Adrenal gland (tissue), 12 donors: ENCODE results near the gene COL15A1. TPM values are rescaled to one million over a fixed set of nuclear protein-coding genes. Genes with fewer than 3 reads are reported as not detected.

Experiments used
- DNase-seq, 7 donors: peaks; one replicate each; pipeline ENCODE4 v3.0.0-alpha.2; 2019 to 2020
- H3K27ac ChIP-seq, 5 donors: fragments of 200-600 bp; sonication (generic) in 4 of 5; 1 replicate in 3 of 5; 2 replicates in 2 of 5; pipeline versions ENCODE4 v1.5.1 to v1.8.0; 2016 to 2020; ENCODE audit warnings: mild to moderate bottlenecking in 1 of 5
- H3K27me3 ChIP-seq: fragments of 200-600 bp; 2 replicates; pipeline ENCODE4 v1.8.0; 2021
- H3K36me3 ChIP-seq, 2 donors: fragments of 200-600 bp; replicated peaks in 1 of 2; 1 replicate in 1 of 2; 2 replicates in 1 of 2; pipeline versions ENCODE4 v1.5.1 to v1.8.0; 2018 to 2022
- H3K4me1 ChIP-seq, 2 donors: fragments of 200-600 bp; replicated peaks in 1 of 2; 1 replicate in 1 of 2; 2 replicates in 1 of 2; pipeline versions ENCODE4 v1.5.1 to v1.8.0; 2018 to 2021
- H3K4me3 ChIP-seq, 4 donors: fragments of 200-600 bp; sonication (generic) in 3 of 4; one replicate each; pipeline ENCODE4 v1.5.1; 2016 to 2018
- H3K9me3 ChIP-seq, 3 donors: fragments of 200-600 bp; sonication (generic) in 1 of 3; replicated peaks in 1 of 3; 1 replicate in 2 of 3; 2 replicates in 1 of 3; pipeline versions ENCODE4 v1.5.1 to v1.8.0; 2016 to 2021
- CTCF ChIP-seq, 6 experiments: fragments of 450-650 bp in 4 of 6; fragments of 200-600 bp in 2 of 6; sonication (generic) in 1 of 6; IDR thresholded peaks; 1 replicate in 5 of 6; 2 replicates in 1 of 6; pipeline versions ENCODE4 v1.5.1 to v1.8.0; 2016 to 2021; ENCODE audit warnings: antibody characterized with exemption in 6 of 6, mild to moderate bottlenecking in 2 of 6, moderate library complexity in 1 of 6
- POLR2A ChIP-seq, 2 donors: fragments of 450-650 bp; IDR thresholded peaks; one replicate each; pipeline ENCODE4 v1.6.1; 2017; ENCODE audit warnings: antibody characterized with exemption in 2 of 2, mild to moderate bottlenecking in 2 of 2, moderate library complexity in 1 of 2
- WGBS, 4 donors: extraction: QIAGEN DNeasy Blood & Tissue Kit in 2 of 4; methylation state at CpG; one replicate each; pipeline versions ENCODE4 v1.1.5 to v1.1.7; 2013 to 2017; 5-methylcytosine and 5-hydroxymethylcytosine counted together
- intact Hi-C, 2 donors: fragments of 100-400 bp; cut with DNase I; formaldehyde crosslinking; loops; one replicate each; pipeline versions ENCODE4 v1.14.1 to v1.15.0; 2022 to 2023
- polyA plus RNA-seq, 3 donors: library from polyadenylated mRNA; stranded (reverse); fragments of 200-250 nt in 2 of 3; fragments of 350-450 nt in 1 of 3; fragmentation: Illumina TruSeq in 1 of 3; extraction: RNeasy Lipid Tissue Mini Kit (QIAGEN cat#74804) in 1 of 3; gene quantifications; one replicate each; pipeline ENCODE4 v1.2.3, GENCODE V29; 2013 to 2014
- total RNA-seq, 9 donors: library from RNA; depleted of rRNA in 4 of 9; stranded (reverse); fragments of >200 nt in 4 of 9; fragments of 120-200 nt in 1 of 9; fragmentation: NEBNext Ultra II Directional in 1 of 9; extraction: Animal tissue kit (Norgen Biotek cat#: 25700) in 1 of 9; gene quantifications; one replicate each; pipeline versions ENCODE4 v1.1.0 to v1.2.4, GENCODE V29; 2013 to 2023
- donor health status: healthy with polysubstance abuse.
- donor health status: Bipolar disorder and iron deficiency.
- donor health status: DM: yes; HTN: yes; CAD: no.
- donor health status: DM: no; HTN: no; CAD: no.
- donor health status: DM: no; HTN: no; CAD: no.
- donor health status: DM: yes; HTN: yes; CAD: no.

Gene COL15A1
- total and polyA plus RNA-seq, 12 donors: 34.8 to 320 (median 101) TPM

GRCh38 chr9:99118782-99119466 is 175.2 kb downstream of the COL15A1 start:
- WGBS, 4 donors: 78 to 93% (median 82%) methylated on average over 7 of the region's 7 CpGs
- H3K27me3 ChIP-seq: no peaks in the 10 kb centered on the region
- intact Hi-C loops: no loop called here

GRCh38 chr9:99119976-99120655 is 176.4 kb downstream of the COL15A1 start:
- H3K9me3 ChIP-seq: no peaks in the 10 kb centered on the region
- no peak overlapping the region for H3K4me3 ChIP-seq
- no peaks in the 10 kb centered on the region for H3K27me3 ChIP-seq
- H3K36me3 ChIP-seq: no peaks in the 10 kb centered on the region
- TF ChIP-seq CTCF (IDR thresholded peaks at IDR 0.05) (no peak), POLR2A (IDR thresholded peaks at IDR 0.05) (no peak)
- DNase-seq: no peak
- peaks cover 0 to 12% of the 10 kb centered on the region in 2 donors for H3K4me1 ChIP-seq
- H3K27ac ChIP-seq: no peak overlapping the region
- intact Hi-C loops: no loop called here

More at GRCh38 chr9:99118782-99119466, 175.2 kb downstream of the COL15A1 start:
- Histone ChIP-seq H3K4me1 (peaks cover under 1 to 14% of the 10 kb centered on the region in 2 donors), H3K36me3 (no peaks in the 10 kb centered on the region), H3K4me3 (no peak overlapping the region), H3K27ac (no peak overlapping the region), H3K9me3 (no peaks in the 10 kb centered on the region)
- TF ChIP-seq POLR2A (IDR thresholded peaks at IDR 0.05) (no peak), CTCF (IDR thresholded peaks at IDR 0.05) (no peak)
- DNase-seq: no peak

Other genes with a start within 250 kb of the COL15A1 start
- gene GABBR2, start 235.0 kb upstream of the COL15A1 start, total RNA-seq: 1 to 10 TPM in 7 of 9 donors, under 1 TPM in 2; 0.17 to 9.0 (median 4.5) TPM
- 1 to 10 TPM; 1.0 to 5.1 (median 1.4) TPM for gene GABBR2, start 235.0 kb upstream of the COL15A1 start, polyA plus RNA-seq
- 10 to 100 TPM in 7 of 9 donors, 1 to 10 TPM in 2; 7.9 to 28.4 (median 14.7) TPM for gene ANKS6, start 147.4 kb upstream of the COL15A1 start, total RNA-seq
- 10 to 100 TPM in 2 of 3 donors, 1 to 10 TPM in 1; 4.3 to 18.3 (median 16.9) TPM for gene ANKS6, start 147.4 kb upstream of the COL15A1 start, polyA plus RNA-seq
- gene GALNT12, start 136.2 kb upstream of the COL15A1 start, total RNA-seq: 10 to 100 TPM in 1 of 9 donors, 1 to 10 TPM in 8; 1.1 to 20.6 (median 4.4) TPM
- 1 to 10 TPM; 1.7 to 7.2 (median 2.8) TPM for gene GALNT12, start 136.2 kb upstream of the COL15A1 start, polyA plus RNA-seq
- 10 to 100 TPM in 8 of 9 donors, 1 to 10 TPM in 1; 7.7 to 38.5 (median 29.1) TPM for gene TGFBR1, start 161.2 kb downstream of the COL15A1 start, total RNA-seq
- gene TGFBR1, start 161.2 kb downstream of the COL15A1 start, polyA plus RNA-seq: 10 to 100 TPM in 1 of 3 donors, 1 to 10 TPM in 2; 5.5 to 14.2 (median 8.5) TPM